ENCODE data around the gene PJA1. TPM values are rescaled to one million over a fixed set of nuclear protein-coding genes. Genes with fewer than 3 reads are reported as not detected.

The PJA1 gene
- polyA plus RNA-seq, 2 of the 4 experiments (the other 2 are of a cell fraction), result 19.6 to 20.2 TPM

DNA sequence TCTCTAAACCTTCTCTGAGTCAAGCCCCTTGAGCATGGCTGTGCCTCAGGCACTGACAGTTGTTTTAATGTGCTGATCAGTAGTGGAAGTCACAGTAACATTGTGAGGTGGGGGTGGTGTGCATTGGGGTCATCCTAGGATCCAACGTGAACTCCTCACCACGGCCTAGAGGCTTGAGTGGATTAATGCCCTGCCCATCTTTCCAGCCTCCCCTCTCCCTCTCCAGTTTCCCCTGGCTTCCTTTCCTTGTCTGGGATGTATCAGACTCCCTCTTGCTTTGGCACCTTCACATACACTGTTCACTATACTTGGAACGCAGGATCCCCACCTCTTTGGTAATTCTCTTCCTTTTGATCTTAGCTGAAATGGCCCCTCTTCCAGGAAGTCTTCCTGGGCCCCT lies 13.3 kb upstream of the PJA1 start:
- TF ChIP-seq JUN (IDR thresholded peaks at IDR 0.05) (no peak), RNF2 (IDR thresholded peaks at IDR 0.05; ENCODE audit: borderline replicate concordance, low read depth) (no peak), NPAS2 (CRISPR knock-in tag; IDR thresholded peaks at IDR 0.05; ENCODE audit: borderline replicate concordance) (no peak), REST (IDR thresholded peaks at IDR 0.05) (no peak), HEYL (CRISPR knock-in tag; IDR thresholded peaks at IDR 0.05) (no peak), HOXB5 (CRISPR knock-in tag; IDR thresholded peaks at IDR 0.05) (no peak), CEBPB (IDR thresholded peaks at IDR 0.05) (no peak), SMC3 (IDR thresholded peaks at IDR 0.05) (no peak), ELK1 (IDR thresholded peaks at IDR 0.05; ENCODE audit: low read depth, low read length) (no peak), EHMT2 (IDR thresholded peaks at IDR 0.05; ENCODE audit: low read depth) (no peak), KDM1A (IDR thresholded peaks at IDR 0.05; ENCODE audit: low read depth) (no peak), GATA3 (IDR thresholded peaks at IDR 0.05; ENCODE audit: borderline replicate concordance) (no peak), EP300 (IDR thresholded peaks at IDR 0.05) (no peak)
- TF ChIP-seq, protein P1, sequence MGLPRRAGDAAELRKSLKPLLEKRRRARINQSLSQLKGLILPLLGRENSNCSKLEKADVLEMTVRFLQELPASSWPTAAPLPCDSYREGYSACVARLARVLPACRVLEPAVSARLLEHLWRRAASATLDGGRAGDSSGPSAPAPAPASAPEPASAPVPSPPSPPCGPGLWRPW (IDR thresholded peaks at IDR 0.05), result no peak
- TF ChIP-seq, protein P2, sequence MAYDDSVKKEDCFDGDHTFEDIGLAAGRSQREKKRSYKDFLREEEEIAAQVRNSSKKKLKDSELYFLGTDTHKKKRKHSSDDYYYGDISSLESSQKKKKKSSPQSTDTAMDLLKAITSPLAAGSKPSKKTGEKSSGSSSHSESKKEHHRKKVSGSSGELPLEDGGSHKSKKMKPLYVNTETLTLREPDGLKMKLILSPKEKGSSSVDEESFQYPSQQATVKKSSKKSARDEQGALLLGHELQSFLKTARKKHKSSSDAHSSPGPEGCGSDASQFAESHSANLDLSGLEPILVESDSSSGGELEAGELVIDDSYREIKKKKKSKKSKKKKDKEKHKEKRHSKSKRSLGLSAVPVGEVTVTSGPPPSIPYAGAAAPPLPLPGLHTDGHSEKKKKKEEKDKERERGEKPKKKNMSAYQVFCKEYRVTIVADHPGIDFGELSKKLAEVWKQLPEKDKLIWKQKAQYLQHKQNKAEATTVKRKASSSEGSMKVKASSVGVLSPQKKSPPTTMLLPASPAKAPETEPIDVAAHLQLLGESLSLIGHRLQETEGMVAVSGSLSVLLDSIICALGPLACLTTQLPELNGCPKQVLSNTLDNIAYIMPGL (CRISPR knock-in tag; IDR thresholded peaks at IDR 0.05; ENCODE audit: borderline replicate concordance), result no peak
- TF ChIP-seq, protein P3, sequence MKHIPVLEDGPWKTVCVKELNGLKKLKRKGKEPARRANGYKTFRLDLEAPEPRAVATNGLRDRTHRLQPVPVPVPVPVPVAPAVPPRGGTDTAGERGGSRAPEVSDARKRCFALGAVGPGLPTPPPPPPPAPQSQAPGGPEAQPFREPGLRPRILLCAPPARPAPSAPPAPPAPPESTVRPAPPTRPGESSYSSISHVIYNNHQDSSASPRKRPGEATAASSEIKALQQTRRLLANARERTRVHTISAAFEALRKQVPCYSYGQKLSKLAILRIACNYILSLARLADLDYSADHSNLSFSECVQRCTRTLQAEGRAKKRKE (CRISPR knock-in tag; IDR thresholded peaks at IDR 0.05; ENCODE audit: low read depth), result no peak
- H3K4me3 ChIP-seq, result no peak overlapping the region
- FAIRE-seq (no peak), ATAC-seq (no peak), DNase-seq (ENCODE audit: low read depth in 1 of 2, low spot score in 1 of 2) (no peak)
- H3K4me1 ChIP-seq, result no peaks in the 10 kb centered on the region
- POLR2A ChIA-PET, result no interaction called here
- no peak overlapping the region for H3K27ac ChIP-seq
- H3K4me2 ChIP-seq, result no peak overlapping the region
- H3K9me3 ChIP-seq, result no peaks in the 10 kb centered on the region
- 58% methylated on average over 3 of the region's 3 CpGs for WGBS (ENCODE audit: missing lambda C conversion rate)
- CTCF ChIA-PET, result no interaction called here

- FAIRE-seq, result no peak
- Histone ChIP-seq H3K9me3 (no peaks in the 10 kb centered on the region), H3K4me2 (no peak overlapping the region), H3K4me1 (no peaks in the 10 kb centered on the region), H3K4me3 (no peak overlapping the region), H3K27ac (no peak overlapping the region)
- ATAC-seq, result no peak
- DNase-seq (ENCODE audit: low read depth in 1 of 2, low spot score in 1 of 2), result no peak
- WGBS (ENCODE audit: missing lambda C conversion rate), result 69% methylated on average over 3 of the region's 4 CpGs
- ChIA-PET POLR2A (interaction anchor here (0.7 kb wide), 1 partner anchor 530 kb away, joined by 3 read pairs; no protein-coding TSS in a partner anchor), CTCF (no interaction called here)
- no peak for TF ChIP-seq ESRRA (IDR thresholded peaks at IDR 0.05; ENCODE audit: borderline replicate concordance, low read length)
- TF ChIP-seq, protein P3 (CRISPR knock-in tag; IDR thresholded peaks at IDR 0.05; ENCODE audit: low read depth), result no peak
- TF ChIP-seq HOXB13 (CRISPR knock-in tag; IDR thresholded peaks at IDR 0.05; ENCODE audit: low read depth), result no peak
- no peak for TF ChIP-seq CBX2 (IDR thresholded peaks at IDR 0.05; ENCODE audit: borderline replicate concordance, low read depth)
- TF ChIP-seq NR3C1 (IDR thresholded peaks at IDR 0.05), result no peak
Observed at GRCh38 chrX:69177511-69178162, 12.4 kb upstream of the PJA1 start.
